SK-N-SH (cell line): ENCODE data around the gene CHCHD6. TPM values are rescaled to one million over a fixed set of nuclear protein-coding genes. Genes with fewer than 3 reads are reported as not detected.

Experiments used
- CTCF ChIA-PET: fragments of 300-600, 350-600 bp; formaldehyde crosslinking; extraction: SDS; loops from one replicate; lab custom pipeline; 2021; lab: Yijun Ruan, JAX
- POLR2A ChIA-PET: fragments of 350-600 bp; sonication (Branson Sonifier 250); formaldehyde crosslinking; extraction: SDS; loops from one replicate; lab custom pipeline; 2020; ENCODE audit warnings: antibody characterized with exemption, inconsistent platforms; lab: Yijun Ruan, JAX
- DNase-seq: peaks from one replicate; pipeline ENCODE4 v3.0.0; 2012
- H2AFZ ChIP-seq: fragments of 200-600 bp; sonication (generic); 2 replicates; pipeline ENCODE4 v1.8.1; 2016; ENCODE audit warnings: antibody characterized with exemption, mild to moderate bottlenecking, low read depth
- H3F3A ChIP-seq: fragments of 200-600 bp; sonication (generic); replicated peaks from 2 replicates; pipeline ENCODE3; 2016; ENCODE audit warnings: antibody characterized with exemption, mild to moderate bottlenecking; ENCODE audit not compliant: insufficient read depth
- H3K27ac ChIP-seq, 2 experiments: fragments of 200-500 bp in 1 of 2; fragments of 200-600 bp in 1 of 2; sonication (Bioruptor generic) in 1 of 2; sonication (generic), shearing (Covaris generic) in 1 of 2; 2 replicates each; pipeline versions ENCODE4 v1.5.1 to v1.6.1; 2014 to 2016; ENCODE audit warnings: low read depth in 2 of 2, inconsistent platforms in 1 of 2, low read length in 1 of 2, mild to moderate bottlenecking in 1 of 2, mixed read lengths in 1 of 2
- H3K27me3 ChIP-seq: fragments of 200-600 bp; sonication (generic), shearing (Covaris generic); 2 replicates; pipeline ENCODE4 v1.6.1; 2016; ENCODE audit warnings: mixed run types; ENCODE audit not compliant: insufficient read depth
- H3K36me3 ChIP-seq, 2 experiments: fragments of 200-500 bp in 1 of 2; fragments of 200-600 bp in 1 of 2; sonication (Bioruptor generic) in 1 of 2; sonication (generic) in 1 of 2; replicated peaks in 1 of 2; 2 replicates each; pipeline versions ENCODE3 to v1.5.1; 2014 to 2016; ENCODE audit warnings: low read length in 1 of 2, mild to moderate bottlenecking in 1 of 2; ENCODE audit not compliant: insufficient read depth in 2 of 2, control insufficient read depth in 1 of 2
- H3K4me1 ChIP-seq, 2 experiments: fragments of 200-500 bp in 1 of 2; fragments of 200-600 bp in 1 of 2; sonication (Bioruptor generic) in 1 of 2; sonication (generic), shearing (Covaris generic) in 1 of 2; 2 replicates each; pipeline versions ENCODE4 v1.5.1 to v1.6.1; 2014 to 2016; ENCODE audit warnings: low read depth in 1 of 2, low read length in 1 of 2, mixed run types in 1 of 2; ENCODE audit not compliant: insufficient read depth in 2 of 2, control insufficient read depth in 1 of 2
- H3K4me2 ChIP-seq: fragments of 200-600 bp; sonication (generic), shearing (Covaris generic); 2 replicates; pipeline ENCODE4 v1.6.1; 2017; ENCODE audit warnings: mixed run types
- H3K4me3 ChIP-seq, 2 experiments: fragments of 200-500 bp in 1 of 2; fragments of 200-600 bp in 1 of 2; sonication (Bioruptor generic) in 1 of 2; sonication (generic), shearing (Covaris generic) in 1 of 2; 2 replicates each; pipeline versions ENCODE4 v1.5.1 to v1.8.1; 2014 to 2016; ENCODE audit warnings: low read depth in 2 of 2, inconsistent platforms in 1 of 2, low read length in 1 of 2, mild to moderate bottlenecking in 1 of 2, mixed read lengths in 1 of 2, moderate library complexity in 1 of 2
- H3K79me2 ChIP-seq: fragments of 200-600 bp; sonication (generic); 2 replicates; pipeline ENCODE4 v1.8.1; 2017; ENCODE audit warnings: mild to moderate bottlenecking; ENCODE audit not compliant: insufficient read depth
- H3K9ac ChIP-seq: fragments of 200-600 bp; sonication (generic); 2 replicates; pipeline ENCODE4 v1.6.1; 2017; ENCODE audit warnings: mixed run types
- H3K9me2 ChIP-seq: fragments of 200-600 bp; sonication (generic); 2 replicates; pipeline ENCODE4 v1.6.1; 2017; ENCODE audit warnings: mixed run types
- H3K9me3 ChIP-seq: fragments of 200-600 bp; sonication (generic); 2 replicates; pipeline ENCODE4 v1.6.1; 2017; ENCODE audit warnings: mixed run types, mild to moderate bottlenecking, moderate library complexity
- H4K20me1 ChIP-seq: fragments of 200-600 bp; sonication (generic); 2 replicates; pipeline ENCODE4 v1.6.1; 2017; ENCODE audit warnings: mild to moderate bottlenecking, mixed run types; ENCODE audit not compliant: insufficient read depth
- CHD2 ChIP-seq: fragments of 150-350 bp; IDR thresholded peaks from 2 replicates; pipeline ENCODE4 v1.6.1; 2018; ENCODE audit warnings: low read length; ENCODE audit not compliant: partially characterized antibody
- EP300 ChIP-seq, 2 experiments: IDR thresholded peaks; 2 replicates each; pipeline versions ENCODE4 v1.4.0 to v1.6.1; 2012; ENCODE audit warnings: borderline replicate concordance in 1 of 2, low read depth in 1 of 2, low read length in 1 of 2
- EZH2phosphoT487 ChIP-seq: fragments of 200-600 bp; sonication (generic); IDR thresholded peaks from 2 replicates; pipeline ENCODE4 v1.6.1; 2017; ENCODE audit warnings: low read depth, mixed run types, mild to moderate bottlenecking, antibody characterized with exemption, moderate library complexity, borderline replicate concordance
- FOSL2 ChIP-seq: IDR thresholded peaks from 2 replicates; pipeline ENCODE4 v1.4.0; 2012; ENCODE audit warnings: low read depth, mild to moderate bottlenecking, moderate library complexity, borderline replicate concordance
- FOXM1 ChIP-seq: IDR thresholded peaks from 2 replicates; pipeline ENCODE4 v1.4.0; 2012; ENCODE audit warnings: low read depth, mild to moderate bottlenecking
- GATA2 ChIP-seq: sonication (generic); formaldehyde crosslinking; IDR thresholded peaks from 2 replicates; pipeline ENCODE4 v1.5.0; 2020; ENCODE audit warnings: mild to moderate bottlenecking, missing genetic modification reagents
- NRF1 ChIP-seq: IDR thresholded peaks from 2 replicates; pipeline ENCODE4 v1.6.1; 2012; ENCODE audit warnings: low read depth, mild to moderate bottlenecking, low read length
- RAD21 ChIP-seq: IDR thresholded peaks from 2 replicates; pipeline ENCODE4 v1.6.1; 2012; ENCODE audit warnings: mild to moderate bottlenecking, low read length
- RXRA ChIP-seq: IDR thresholded peaks from 2 replicates; pipeline ENCODE4 v1.4.0; 2012; ENCODE audit warnings: low read depth, mild to moderate bottlenecking, borderline replicate concordance
- SIN3A ChIP-seq: IDR thresholded peaks from 2 replicates; pipeline ENCODE4 v1.6.1; 2012; ENCODE audit warnings: low read depth, mild to moderate bottlenecking, low read length, moderate library complexity, borderline replicate concordance
- SMC3 ChIP-seq: IDR thresholded peaks from 2 replicates; pipeline ENCODE4 v1.6.1; 2012; ENCODE audit warnings: low read depth, low read length, improper control_type of control experiment
- WGBS: methylation state at CpG from one replicate; pipeline ENCODE4 v1.1.6; 2017; ENCODE audit warnings: low lambda C conversion rate; 5-methylcytosine and 5-hydroxymethylcytosine counted together
- polyA plus RNA-seq, 3 experiments: library from polyadenylated mRNA; depleted of rRNA; stranded (reverse); fragments of >200 nt; gene quantifications; 2 replicates each; pipeline ENCODE4 v1.2.3, GENCODE V29; 2012
- TF ChIP-seq, protein P1 (sequence below): IDR thresholded peaks from 2 replicates; pipeline ENCODE4 v1.6.1; 2012; ENCODE audit warnings: mild to moderate bottlenecking, low read depth, low read length, moderate library complexity
- TF ChIP-seq, protein P2 (sequence below): IDR thresholded peaks from 2 replicates; pipeline ENCODE4 v1.4.0; 2012; ENCODE audit warnings: low read depth, borderline replicate concordance
- TF ChIP-seq, protein P3 (sequence below): IDR thresholded peaks from 2 replicates; pipeline ENCODE4; 2012

The CHCHD6 gene
- polyA plus RNA-seq, 1 of the 3 experiments (the other 2 are of a cell fraction), result 42.5 TPM

DNA sequence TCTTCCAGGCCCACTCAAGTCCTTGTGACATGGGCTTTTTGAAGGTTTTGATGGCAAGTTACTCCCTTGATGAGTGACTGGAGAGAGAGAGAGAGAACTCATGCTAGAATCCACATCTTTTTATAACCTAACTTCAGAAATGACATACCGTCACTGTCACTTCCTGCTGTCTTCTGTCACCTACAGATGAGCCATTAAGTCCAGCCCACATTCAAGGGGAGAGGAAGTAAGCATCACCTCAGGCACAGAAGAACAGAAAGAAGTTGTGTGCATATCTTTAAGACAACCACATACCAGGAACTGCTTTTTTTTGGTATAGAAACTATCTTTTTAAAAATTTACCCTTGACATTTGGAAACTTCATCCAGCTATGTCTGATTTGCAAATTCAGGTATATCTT is 32.5 kb upstream of the CHCHD6 start (continued):
- TF ChIP-seq, protein P1, sequence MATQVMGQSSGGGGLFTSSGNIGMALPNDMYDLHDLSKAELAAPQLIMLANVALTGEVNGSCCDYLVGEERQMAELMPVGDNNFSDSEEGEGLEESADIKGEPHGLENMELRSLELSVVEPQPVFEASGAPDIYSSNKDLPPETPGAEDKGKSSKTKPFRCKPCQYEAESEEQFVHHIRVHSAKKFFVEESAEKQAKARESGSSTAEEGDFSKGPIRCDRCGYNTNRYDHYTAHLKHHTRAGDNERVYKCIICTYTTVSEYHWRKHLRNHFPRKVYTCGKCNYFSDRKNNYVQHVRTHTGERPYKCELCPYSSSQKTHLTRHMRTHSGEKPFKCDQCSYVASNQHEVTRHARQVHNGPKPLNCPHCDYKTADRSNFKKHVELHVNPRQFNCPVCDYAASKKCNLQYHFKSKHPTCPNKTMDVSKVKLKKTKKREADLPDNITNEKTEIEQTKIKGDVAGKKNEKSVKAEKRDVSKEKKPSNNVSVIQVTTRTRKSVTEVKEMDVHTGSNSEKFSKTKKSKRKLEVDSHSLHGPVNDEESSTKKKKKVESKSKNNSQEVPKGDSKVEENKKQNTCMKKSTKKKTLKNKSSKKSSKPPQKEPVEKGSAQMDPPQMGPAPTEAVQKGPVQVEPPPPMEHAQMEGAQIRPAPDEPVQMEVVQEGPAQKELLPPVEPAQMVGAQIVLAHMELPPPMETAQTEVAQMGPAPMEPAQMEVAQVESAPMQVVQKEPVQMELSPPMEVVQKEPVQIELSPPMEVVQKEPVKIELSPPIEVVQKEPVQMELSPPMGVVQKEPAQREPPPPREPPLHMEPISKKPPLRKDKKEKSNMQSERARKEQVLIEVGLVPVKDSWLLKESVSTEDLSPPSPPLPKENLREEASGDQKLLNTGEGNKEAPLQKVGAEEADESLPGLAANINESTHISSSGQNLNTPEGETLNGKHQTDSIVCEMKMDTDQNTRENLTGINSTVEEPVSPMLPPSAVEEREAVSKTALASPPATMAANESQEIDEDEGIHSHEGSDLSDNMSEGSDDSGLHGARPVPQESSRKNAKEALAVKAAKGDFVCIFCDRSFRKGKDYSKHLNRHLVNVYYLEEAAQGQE, result no peak
- no peak for TF ChIP-seq EP300 (IDR thresholded peaks at IDR 0.05; ENCODE audit: borderline replicate concordance in 1 of 2, low read depth in 1 of 2, low read length in 1 of 2)
- TF ChIP-seq FOXM1, result no peak
- TF ChIP-seq CHD2, result no peak
- no peak for TF ChIP-seq FOSL2
- TF ChIP-seq EZH2phosphoT487, result no peak
- no peak for TF ChIP-seq GATA2 (CRISPR knock-in tag)
- no peak for TF ChIP-seq RXRA
- TF ChIP-seq SIN3A, result no peak
- no peak for TF ChIP-seq NRF1

DNA sequence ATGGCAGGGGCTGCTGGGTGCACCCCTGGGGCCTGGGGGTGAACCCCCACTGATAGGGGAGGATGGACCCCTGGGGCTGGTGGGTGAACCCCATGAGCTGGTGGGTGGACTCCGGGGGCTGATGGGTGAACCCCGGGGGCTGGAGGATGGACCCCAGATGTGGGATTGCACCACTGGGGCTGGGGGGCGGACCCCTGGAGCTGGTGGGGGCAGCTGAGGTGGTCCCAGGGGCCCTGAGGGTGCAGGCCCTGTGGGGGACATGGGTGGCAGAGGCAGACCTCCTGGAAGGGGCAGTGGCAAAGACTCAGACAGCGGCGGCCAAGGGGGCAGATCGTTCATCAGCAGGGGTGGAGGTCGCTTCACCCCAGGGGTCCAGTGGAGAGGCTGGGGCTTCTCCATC is 31.7 kb upstream of the CHCHD6 start:
- no peaks in the 10 kb centered on the region for H4K20me1 ChIP-seq
- H3K4me1 ChIP-seq, result no peaks in the 10 kb centered on the region
- no peak overlapping the region for H3K9ac ChIP-seq
- H3K36me3 ChIP-seq, result no peaks in the 10 kb centered on the region
- no peak overlapping the region for H3K27ac ChIP-seq
- ChIA-PET CTCF (interaction anchor here (1.1 to 1.7 kb wide), 2 partner anchors 12 to 18 kb away, joined by 4 to 9 read pairs; partner anchors contain the start of gene TXNRD3), POLR2A (no interaction called here)
- H3K79me2 ChIP-seq, result no peaks in the 10 kb centered on the region
- TF ChIP-seq RAD21 (no peak), SIN3A (no peak), FOSL2 (no peak), SMC3 (no peak)
- TF ChIP-seq, protein P2, sequence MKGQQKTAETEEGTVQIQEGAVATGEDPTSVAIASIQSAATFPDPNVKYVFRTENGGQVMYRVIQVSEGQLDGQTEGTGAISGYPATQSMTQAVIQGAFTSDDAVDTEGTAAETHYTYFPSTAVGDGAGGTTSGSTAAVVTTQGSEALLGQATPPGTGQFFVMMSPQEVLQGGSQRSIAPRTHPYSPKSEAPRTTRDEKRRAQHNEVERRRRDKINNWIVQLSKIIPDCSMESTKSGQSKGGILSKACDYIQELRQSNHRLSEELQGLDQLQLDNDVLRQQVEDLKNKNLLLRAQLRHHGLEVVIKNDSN, result no peak
- TF ChIP-seq, protein P3, sequence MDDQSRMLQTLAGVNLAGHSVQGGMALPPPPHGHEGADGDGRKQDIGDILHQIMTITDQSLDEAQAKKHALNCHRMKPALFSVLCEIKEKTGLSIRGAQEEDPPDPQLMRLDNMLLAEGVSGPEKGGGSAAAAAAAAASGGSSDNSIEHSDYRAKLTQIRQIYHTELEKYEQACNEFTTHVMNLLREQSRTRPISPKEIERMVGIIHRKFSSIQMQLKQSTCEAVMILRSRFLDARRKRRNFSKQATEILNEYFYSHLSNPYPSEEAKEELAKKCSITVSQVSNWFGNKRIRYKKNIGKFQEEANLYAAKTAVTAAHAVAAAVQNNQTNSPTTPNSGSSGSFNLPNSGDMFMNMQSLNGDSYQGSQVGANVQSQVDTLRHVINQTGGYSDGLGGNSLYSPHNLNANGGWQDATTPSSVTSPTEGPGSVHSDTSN, result no peak
- no peaks in the 10 kb centered on the region for H3K9me2 ChIP-seq
- WGBS, result 69% methylated on average over 6 of the region's 7 CpGs
- H3K9me3 ChIP-seq, result peaks cover 7% of the 10 kb centered on the region; the same call in 1 of the 2 replicates
- no peak for DNase-seq
- no peak overlapping the region for H3K4me2 ChIP-seq
- H3F3A ChIP-seq, result no peaks in the 10 kb centered on the region
- H3K27me3 ChIP-seq, result no peaks in the 10 kb centered on the region
- H3K4me3 ChIP-seq, result no peak overlapping the region
- no peak overlapping the region for H2AFZ ChIP-seq
